OCI-LY1 (cell line): ENCODE results near the gene SMAD3.

Source experiments
- EZH2 ChIP-seq: fragments of 200-600 bp; sonication (generic), shearing (Covaris generic); IDR thresholded peaks from 2 replicates; pipeline ENCODE4 v1.8.0; 2017; ENCODE audit warnings: borderline replicate concordance, mixed run types, mild to moderate bottlenecking, antibody characterized with exemption, low read length, moderate library complexity, mixed read lengths
- TF ChIP-seq, protein P1 (sequence below): fragments of 200-600 bp; sonication (generic), shearing (Covaris generic); IDR thresholded peaks from 2 replicates; pipeline ENCODE4 v1.5.1; 2017; ENCODE audit warnings: mild to moderate bottlenecking, antibody characterized with exemption, low read length, moderate library complexity, mixed read lengths

DNA sequence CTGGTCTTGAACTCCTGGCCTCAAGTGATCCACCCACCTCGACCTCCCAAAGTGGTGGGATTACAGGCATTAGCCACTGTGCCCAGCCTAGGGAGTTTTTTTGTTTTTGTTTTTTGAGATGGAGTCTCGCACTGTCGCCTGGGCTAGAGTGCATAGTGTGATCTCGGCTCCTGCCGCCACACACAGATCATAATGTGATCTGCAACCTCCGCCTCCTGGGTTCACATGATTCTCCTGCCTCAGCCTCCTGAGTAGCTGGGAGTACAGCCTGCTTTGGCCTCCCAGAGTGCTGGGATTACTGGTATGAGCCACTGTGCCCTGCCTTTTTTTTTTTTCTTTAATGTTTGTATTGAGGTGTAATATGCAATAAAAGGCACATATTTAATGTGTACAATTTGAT lies 78.2 kb downstream of the SMAD3 start:
- TF ChIP-seq, protein P1, sequence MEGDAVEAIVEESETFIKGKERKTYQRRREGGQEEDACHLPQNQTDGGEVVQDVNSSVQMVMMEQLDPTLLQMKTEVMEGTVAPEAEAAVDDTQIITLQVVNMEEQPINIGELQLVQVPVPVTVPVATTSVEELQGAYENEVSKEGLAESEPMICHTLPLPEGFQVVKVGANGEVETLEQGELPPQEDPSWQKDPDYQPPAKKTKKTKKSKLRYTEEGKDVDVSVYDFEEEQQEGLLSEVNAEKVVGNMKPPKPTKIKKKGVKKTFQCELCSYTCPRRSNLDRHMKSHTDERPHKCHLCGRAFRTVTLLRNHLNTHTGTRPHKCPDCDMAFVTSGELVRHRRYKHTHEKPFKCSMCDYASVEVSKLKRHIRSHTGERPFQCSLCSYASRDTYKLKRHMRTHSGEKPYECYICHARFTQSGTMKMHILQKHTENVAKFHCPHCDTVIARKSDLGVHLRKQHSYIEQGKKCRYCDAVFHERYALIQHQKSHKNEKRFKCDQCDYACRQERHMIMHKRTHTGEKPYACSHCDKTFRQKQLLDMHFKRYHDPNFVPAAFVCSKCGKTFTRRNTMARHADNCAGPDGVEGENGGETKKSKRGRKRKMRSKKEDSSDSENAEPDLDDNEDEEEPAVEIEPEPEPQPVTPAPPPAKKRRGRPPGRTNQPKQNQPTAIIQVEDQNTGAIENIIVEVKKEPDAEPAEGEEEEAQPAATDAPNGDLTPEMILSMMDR: no peak
- TF ChIP-seq EZH2: no peak
